Measurements from ENCODE around the gene PARD6G. TPM values are rescaled to one million over a fixed set of nuclear protein-coding genes. Genes with fewer than 3 reads are reported as not detected.

PARD6G gene
- total RNA-seq, 1 donor from 2014 or later, result 21.8 TPM

- H3K4me3 Mint-ChIP-seq, result no peak overlapping the region
- TF ChIP-seq EZH2phosphoT487 (IDR thresholded peaks at IDR 0.05) (no peak), EZH2 (IDR thresholded peaks at IDR 0.05) (no peak), CTCF (IDR thresholded peaks at IDR 0.05) (no peak)
- H2AFZ ChIP-seq (replicated peaks), result no peak overlapping the region
- DNase-seq (ENCODE audit: low spot score), result no peak
- H3K79me2 ChIP-seq (ENCODE audit: low read depth), result no peaks in the 10 kb centered on the region
- H4K20me1 ChIP-seq (ENCODE audit: low read depth), result no peaks in the 10 kb centered on the region
- H3K9me3 Mint-ChIP-seq, result peaks cover 23% of the 10 kb centered on the region
- H3K4me2 ChIP-seq, result no peak overlapping the region
- H3K36me3 ChIP-seq, result no peaks in the 10 kb centered on the region
- no peaks in the 10 kb centered on the region for H3K9me3 ChIP-seq (ENCODE audit: low read depth)
- H3K36me3 Mint-ChIP-seq, result peaks cover 42% of the 10 kb centered on the region
- no peaks in the 10 kb centered on the region for H3K27me3 ChIP-seq
- H3K27ac ChIP-seq, result no peak overlapping the region
- H3K9ac ChIP-seq, result no peak overlapping the region
- H3K4me1 Mint-ChIP-seq, result peaks cover 6% of the 10 kb centered on the region
- H3K27ac Mint-ChIP-seq, result no peak overlapping the region
- H3F3A ChIP-seq (ENCODE audit: low read depth), result no peaks in the 10 kb centered on the region
- no peaks in the 10 kb centered on the region for H3K4me1 ChIP-seq
- no peak overlapping the region for H3K4me3 ChIP-seq
- peaks cover 5% of the 10 kb centered on the region for H3K27me3 Mint-ChIP-seq (ENCODE audit: insufficient read depth, low read depth)
These were observed 84.1 kb downstream of the PARD6G start for GRCh38 chr18:80163183-80163582.

- Histone ChIP-seq H3K36me3 (no peaks in the 10 kb centered on the region), H3K4me3 (no peak overlapping the region), H2AFZ (replicated peaks) (no peak overlapping the region), H3K27ac (no peak overlapping the region), H3F3A (ENCODE audit: low read depth) (peaks cover 8% of the 10 kb centered on the region), H3K27me3 (no peaks in the 10 kb centered on the region), H4K20me1 (ENCODE audit: low read depth) (peaks cover 8% of the 10 kb centered on the region), H3K9ac (no peak overlapping the region), H3K9me3 (ENCODE audit: low read depth) (no peaks in the 10 kb centered on the region), H3K79me2 (ENCODE audit: low read depth) (no peaks in the 10 kb centered on the region), H3K4me2 (no peak overlapping the region), H3K4me1 (no peaks in the 10 kb centered on the region)
- no peak for TF ChIP-seq EZH2phosphoT487 (IDR thresholded peaks at IDR 0.05)
- no peak for TF ChIP-seq EZH2 (IDR thresholded peaks at IDR 0.05)
- TF ChIP-seq CTCF (IDR thresholded peaks at IDR 0.05), result no peak
- Mint-ChIP-seq H3K4me1 (peaks cover 4% of the 10 kb centered on the region), H3K9me3 (peaks cover 20% of the 10 kb centered on the region), H3K27me3 (ENCODE audit: insufficient read depth, low read depth) (peaks cover 2% of the 10 kb centered on the region), H3K27ac (no peak overlapping the region), H3K4me3 (no peak overlapping the region), H3K36me3 (peaks cover 39% of the 10 kb centered on the region)
- DNase-seq (ENCODE audit: low spot score), result no peak
These were observed 85.4 kb downstream of the PARD6G start for GRCh38 chr18:80161781-80162417.

- no peaks in the 10 kb centered on the region for H3K79me2 ChIP-seq (ENCODE audit: low read depth)
- Mint-ChIP-seq H3K4me3 (no peak overlapping the region), H3K36me3 (peaks cover 31% of the 10 kb centered on the region), H3K27me3 (ENCODE audit: insufficient read depth, low read depth) (no peaks in the 10 kb centered on the region), H3K4me1 (peaks cover 2% of the 10 kb centered on the region), H3K27ac (no peak overlapping the region), H3K9me3 (peaks cover 9% of the 10 kb centered on the region)
- H3K36me3 ChIP-seq, result no peaks in the 10 kb centered on the region
- no peaks in the 10 kb centered on the region for H3K27me3 ChIP-seq
- H3F3A ChIP-seq (ENCODE audit: low read depth), result peaks cover 18% of the 10 kb centered on the region
- peaks cover 9% of the 10 kb centered on the region for H4K20me1 ChIP-seq (ENCODE audit: low read depth)
- H3K4me1 ChIP-seq, result no peaks in the 10 kb centered on the region
- TF ChIP-seq CTCF (IDR thresholded peaks at IDR 0.05) (no peak), EZH2 (IDR thresholded peaks at IDR 0.05) (no peak), EZH2phosphoT487 (IDR thresholded peaks at IDR 0.05) (no peak)
- DNase-seq (ENCODE audit: low spot score), result no peak
- H3K9me3 ChIP-seq (ENCODE audit: low read depth), result no peaks in the 10 kb centered on the region
- H3K9ac ChIP-seq, result no peak overlapping the region
- H3K4me2 ChIP-seq, result no peak overlapping the region
- H3K27ac ChIP-seq, result no peak overlapping the region
- no peak overlapping the region for H2AFZ ChIP-seq (replicated peaks)
- H3K4me3 ChIP-seq, result no peak overlapping the region
These were observed 87.3 kb downstream of the PARD6G start for GRCh38 chr18:80159713-80160636.

Data from neural progenitor cell (in vitro differentiated cells).